Stimulated activated CD4-positive, alpha-beta T cell treated with anti-CD3 and anti-CD28 coated beads, TNF-alpha, amount 100 ng/mL, for 1 hour (primary cell): ENCODE results near the gene PRKCG.

ENCODE experiments used
- DNase-seq, 3 donors: peaks; one replicate each; pipeline ENCODE4 v3.0.0-alpha.2; 2020; ENCODE audit warnings: low read depth in 3 of 3, low spot score in 1 of 3

The PRKCG gene

DNA sequence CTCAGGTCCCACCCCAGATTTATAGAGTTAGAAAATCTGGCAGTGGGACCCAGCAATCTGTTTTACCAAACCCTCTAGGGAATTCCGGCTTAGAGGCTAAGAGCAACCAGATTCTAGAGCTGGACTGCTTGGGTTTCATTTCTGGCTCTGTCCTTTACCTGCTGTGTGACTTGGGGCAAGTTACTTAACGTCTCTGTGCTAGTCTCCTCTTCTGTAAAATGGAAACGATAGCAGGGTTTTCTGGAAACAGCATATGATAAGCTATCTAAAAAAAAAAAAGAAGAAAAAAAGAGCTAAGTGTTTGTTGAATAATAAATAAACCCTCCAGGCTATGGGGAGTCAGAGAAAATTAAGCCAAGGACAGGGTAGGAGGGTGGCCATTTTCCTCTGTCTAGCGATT lies 15.5 kb downstream of the PRKCG start:
- no peak for DNase-seq

DNA sequence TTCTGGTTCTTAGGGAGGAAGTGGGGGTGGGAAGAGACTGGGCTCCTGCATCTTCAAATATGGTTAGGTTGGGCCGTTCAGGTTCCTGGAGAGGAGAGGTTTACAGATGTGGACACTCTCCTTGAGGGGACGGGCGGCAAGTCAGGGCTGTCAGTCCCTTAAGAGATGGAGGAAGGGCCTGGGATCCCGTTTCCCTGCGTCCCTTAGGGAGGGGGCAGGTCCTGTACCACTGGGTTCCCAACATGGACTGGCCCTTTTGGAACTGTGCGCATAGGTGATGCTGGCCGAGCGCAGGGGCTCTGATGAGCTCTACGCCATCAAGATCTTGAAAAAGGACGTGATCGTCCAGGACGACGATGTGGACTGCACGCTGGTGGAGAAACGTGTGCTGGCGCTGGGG lies 16.2 kb downstream of the PRKCG start:
- DNase-seq = no peak

DNA sequence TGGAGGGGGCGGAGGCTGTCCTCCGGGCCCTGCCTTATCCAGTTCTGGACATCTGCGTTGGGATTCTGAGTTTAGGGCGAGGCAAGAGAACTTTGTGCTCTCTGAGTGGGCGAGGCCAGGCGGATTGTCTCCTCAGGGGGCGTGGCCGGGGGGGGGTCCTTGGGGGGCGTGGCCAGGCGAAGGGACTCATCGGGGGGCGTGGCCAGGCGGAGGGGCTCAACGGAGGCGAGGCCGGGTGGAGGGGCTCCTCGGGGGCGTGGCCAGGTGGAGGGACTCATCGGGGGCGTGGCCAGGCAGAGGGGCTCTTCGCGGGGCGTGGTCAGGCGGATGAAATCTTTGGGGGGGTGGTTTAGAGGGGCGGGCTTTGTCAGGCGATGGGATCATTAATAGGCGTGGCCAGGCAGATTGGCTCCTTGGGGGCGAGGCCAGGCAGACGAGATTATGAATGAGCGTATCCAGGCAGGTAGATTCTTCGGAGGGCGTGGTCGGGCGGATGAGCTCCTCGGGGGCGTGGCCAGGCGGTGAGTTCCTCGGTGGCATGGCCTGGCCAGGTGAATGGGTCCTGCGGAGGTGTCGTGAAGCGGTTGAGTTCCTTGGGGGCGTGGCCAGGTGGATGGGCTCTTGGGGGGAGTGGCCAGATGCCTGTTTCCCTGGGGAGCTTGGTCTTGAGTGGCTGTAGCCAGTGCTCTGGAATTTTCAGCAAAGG lies 16.8 kb downstream of the PRKCG start:
- no peak for DNase-seq

DNA sequence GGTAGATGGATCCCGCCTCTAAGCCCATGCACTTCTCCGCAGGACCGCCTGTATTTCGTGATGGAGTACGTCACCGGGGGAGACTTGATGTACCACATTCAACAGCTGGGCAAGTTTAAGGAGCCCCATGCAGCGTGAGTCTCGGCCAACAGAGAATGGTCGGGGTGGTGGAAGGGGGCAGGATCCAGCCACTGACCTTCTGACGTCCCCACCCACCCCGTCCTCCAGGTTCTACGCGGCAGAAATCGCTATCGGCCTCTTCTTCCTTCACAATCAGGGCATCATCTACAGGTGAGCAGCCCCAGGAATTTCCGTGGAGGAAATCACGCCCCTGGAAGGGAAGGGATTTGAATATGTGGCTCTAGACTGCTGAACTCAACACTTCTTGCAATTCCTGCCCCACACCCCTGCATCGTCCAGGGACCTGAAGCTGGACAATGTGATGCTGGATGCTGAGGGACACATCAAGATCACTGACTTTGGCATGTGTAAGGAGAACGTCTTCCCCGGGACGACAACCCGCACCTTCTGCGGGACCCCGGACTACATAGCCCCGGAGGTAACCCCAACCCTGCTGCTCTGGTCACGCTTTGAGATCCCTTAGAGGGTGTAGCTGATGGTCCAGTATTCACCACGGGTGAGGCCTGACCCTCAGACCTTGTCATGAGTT lies 18.3 kb downstream of the PRKCG start:
- DNase-seq = no peak

DNA sequence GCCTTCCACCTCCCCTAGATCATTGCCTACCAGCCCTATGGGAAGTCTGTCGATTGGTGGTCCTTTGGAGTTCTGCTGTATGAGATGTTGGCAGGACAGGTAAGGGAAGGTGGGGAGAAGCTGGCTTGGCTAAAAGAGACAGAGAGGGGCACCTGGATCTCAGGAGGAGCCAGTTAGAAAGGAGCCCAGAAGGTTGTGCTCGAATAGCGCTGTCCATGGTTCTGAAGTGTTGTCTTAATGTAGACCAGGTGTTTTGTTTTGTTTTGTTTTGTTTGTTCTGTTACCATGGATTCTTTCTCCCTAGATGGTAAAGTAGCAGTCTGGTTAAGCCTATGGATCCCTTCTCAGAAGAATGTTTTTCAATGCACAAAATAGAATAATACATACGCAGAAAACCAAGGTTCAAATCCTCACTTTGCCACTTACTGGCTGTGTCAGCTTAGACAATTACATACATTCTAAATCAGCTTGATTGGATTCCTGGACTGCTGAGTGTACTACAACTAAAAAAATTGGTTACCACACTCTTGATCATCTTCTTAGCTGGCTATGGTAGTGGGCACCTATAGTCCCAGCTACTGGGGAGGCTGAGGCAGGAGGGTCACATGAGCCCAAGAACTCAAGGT lies 21.2 kb downstream of the PRKCG start:
- no peak for DNase-seq

DNA sequence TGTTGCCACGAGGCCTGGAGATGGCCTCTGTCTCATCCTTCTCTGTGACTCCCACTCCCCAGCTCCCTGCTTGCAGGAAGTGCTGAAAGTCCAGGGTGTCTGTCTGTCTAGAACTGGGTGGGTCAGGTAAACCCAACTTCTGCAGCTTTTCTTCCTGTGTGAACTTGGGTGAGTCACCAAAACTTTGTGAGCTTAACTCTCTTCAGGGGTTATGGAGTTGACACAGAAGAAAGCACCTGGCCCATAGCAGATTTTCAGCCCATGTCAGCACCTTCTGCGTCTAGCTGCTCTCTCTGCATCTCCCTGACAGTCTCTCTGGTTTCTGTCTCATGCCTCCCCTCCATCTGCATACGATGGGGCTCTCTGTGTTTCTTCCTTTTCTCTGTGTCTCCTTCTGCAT lies 22.9 kb downstream of the PRKCG start:
- DNase-seq = no peak

DNA sequence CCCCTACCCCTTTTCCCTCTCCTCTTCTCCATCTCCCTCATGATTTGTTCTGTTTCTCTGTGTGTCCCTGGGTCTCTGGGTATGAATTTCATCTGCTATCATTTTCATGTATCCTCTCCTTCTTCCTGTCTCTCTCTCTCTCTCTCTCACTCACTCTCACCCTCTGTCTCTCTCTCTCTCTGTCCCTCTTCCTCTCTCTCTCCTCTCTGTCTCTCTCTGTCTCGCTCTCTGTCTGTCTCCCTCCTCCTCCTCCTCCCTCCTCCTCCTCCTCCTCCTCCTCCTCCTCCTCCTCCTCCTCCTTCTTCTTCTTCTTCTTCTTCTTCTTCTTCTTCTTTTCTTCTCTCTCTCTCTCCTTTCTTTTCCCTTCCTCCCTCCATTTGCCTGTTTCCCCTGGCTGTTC lies 23.8 kb downstream of the PRKCG start:
- DNase-seq = no peak

DNA sequence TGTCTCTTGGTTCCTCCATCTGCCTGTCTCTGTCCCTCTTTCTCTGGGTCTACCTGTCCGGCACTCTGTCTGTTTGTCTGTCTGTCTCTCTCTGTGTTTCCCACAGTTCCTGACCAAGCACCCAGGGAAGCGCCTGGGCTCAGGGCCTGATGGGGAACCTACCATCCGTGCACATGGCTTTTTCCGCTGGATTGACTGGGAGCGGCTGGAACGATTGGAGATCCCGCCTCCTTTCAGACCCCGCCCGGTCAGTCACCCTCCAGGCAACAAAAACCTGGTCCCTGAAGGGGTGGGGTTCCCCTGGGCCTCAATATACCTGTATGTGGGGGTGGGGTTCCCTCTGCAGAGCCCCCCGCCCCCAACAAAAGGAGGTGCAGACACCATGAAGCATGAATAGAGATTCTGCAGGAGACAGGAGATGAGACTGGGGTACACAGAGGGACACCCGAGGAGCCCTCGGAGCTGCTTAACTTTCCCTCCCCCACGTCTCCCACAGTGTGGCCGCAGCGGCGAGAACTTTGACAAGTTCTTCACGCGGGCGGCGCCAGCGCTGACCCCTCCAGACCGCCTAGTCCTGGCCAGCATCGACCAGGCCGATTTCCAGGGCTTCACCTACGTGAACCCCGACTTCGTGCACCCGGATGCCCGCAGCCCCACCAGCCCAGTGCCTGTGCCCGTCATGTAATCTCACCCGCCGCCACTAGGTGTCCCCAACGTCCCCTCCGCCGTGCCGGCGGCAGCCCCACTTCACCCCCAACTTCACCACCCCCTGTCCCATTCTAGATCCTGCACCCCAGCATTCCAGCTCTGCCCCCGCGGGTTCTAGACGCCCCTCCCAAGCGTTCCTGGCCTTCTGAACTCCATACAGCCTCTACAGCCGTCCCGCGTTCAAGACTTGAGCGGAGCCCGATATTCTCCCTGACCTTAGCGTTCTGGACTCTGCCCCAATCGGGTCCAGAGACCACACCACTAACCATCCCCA lies 24.5 kb downstream of the PRKCG start:
- peak in 2 of 3 donors; percentile 35 to 71 for DNase-seq

DNA sequence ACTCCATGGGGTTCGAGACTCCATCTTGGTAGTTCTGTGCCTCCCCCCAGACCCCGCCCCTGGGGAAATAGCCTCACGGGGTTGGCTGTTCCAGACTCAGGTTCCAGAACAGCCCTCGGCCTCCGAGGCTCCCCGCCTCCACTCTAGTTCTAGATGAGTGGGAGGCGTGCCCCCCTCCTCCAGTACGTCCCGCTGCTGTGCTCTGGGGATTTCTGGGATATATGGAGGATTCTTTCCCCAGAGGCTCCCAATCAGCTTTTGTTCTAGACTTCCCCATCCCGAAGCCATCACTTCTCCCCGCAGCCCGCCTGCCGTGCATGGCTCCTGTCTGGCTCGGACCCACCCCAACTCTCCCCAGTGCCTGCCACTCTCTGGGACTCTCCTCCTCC lies 25.2 kb downstream of the PRKCG start:
- DNase-seq = no peak

DNA sequence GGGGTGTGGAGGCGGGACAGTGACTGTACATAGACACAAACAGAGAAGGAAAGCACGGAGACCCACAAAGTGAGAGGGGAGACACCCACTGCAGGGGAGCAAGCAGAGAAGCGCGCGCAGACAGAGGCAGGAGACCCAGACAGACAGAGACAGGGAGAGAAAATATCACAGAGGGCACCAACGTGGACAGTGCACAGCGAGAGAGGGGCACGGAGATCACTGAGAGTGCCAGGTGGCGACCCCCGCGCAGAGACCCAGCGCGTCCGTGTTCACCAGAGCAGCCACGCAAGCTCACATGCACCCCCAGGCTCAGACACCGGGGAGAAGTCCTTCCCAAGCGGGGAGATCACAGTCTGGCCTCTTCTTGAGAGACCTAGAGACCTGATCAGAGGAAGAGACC lies 25.7 kb downstream of the PRKCG start:
- no peak for DNase-seq

DNA sequence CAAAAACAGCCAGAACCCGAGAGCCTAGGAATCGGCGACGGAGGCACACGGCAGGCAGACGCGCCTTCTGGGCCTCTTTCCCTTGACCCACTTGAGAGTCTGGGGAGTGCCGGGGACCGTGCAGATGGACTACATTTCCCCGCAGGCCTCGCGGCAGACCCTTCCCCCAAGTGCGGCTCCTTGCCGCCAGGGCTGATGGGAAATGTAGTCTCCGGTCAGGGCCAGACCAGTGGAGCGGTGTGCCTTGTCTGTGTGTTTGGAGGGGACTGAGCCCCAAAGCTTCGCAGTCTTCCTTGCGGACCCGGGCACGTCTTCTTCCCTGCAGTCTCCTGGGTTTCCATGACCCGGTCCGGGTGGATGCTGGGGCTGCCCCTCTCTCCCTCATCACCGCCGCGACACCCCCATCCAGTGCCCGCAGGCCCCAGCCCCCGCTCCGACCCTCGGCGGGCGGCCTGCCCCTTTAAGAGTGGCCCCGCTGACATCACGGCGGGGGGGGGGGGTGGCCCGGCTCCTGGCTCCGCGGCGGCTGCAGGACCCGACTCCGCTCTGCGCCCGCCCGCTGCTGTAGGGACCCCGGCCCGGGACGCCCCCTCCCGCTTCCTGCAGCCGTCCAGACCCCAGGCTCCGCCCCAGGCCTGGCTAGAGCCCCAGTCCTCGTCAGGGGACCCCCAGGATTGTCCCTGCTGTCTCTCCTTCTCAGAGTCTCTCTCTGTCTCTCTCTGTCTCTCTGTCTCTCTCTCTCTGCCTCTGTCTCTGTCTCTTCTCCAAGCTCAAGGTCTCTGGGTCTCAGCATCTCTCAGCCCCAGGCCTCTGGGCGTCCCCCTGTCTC lies 26.3 kb downstream of the PRKCG start:
- DNase-seq = peak in 1 of 3 donors; percentile 27

DNA sequence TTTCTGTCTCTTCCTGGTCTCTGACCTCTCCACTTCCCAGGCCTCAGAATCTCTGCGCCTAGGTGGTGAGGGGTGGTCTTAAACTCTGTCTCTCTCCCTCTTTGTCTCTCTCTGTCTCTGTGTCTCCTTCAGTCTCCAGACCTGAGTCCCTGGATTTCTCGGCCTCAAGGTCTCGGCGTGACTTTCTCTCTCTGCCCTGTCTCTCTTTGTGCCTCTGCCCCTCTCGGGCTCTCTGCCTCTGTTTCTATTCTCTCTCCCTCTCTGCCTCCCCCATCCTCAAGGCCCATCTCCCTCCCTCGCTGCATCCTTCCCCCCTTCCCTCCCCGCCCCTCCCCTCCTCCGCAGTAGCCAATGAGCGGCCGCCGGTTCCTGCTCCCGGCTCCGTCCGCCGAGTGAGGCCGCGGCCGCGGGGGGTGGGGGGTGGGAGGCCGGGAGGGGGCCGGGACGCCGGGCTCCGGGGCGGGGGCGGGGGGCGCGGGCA lies 27.0 kb downstream of the PRKCG start, which contains the start of gene CACNG7:
TSS of gene CACNG7 (plus strand) at position 344 of the 481 bp plus-strand sequence. CDS start 3,554 bp downstream, outside the sequence.
- no peak for DNase-seq

DNA sequence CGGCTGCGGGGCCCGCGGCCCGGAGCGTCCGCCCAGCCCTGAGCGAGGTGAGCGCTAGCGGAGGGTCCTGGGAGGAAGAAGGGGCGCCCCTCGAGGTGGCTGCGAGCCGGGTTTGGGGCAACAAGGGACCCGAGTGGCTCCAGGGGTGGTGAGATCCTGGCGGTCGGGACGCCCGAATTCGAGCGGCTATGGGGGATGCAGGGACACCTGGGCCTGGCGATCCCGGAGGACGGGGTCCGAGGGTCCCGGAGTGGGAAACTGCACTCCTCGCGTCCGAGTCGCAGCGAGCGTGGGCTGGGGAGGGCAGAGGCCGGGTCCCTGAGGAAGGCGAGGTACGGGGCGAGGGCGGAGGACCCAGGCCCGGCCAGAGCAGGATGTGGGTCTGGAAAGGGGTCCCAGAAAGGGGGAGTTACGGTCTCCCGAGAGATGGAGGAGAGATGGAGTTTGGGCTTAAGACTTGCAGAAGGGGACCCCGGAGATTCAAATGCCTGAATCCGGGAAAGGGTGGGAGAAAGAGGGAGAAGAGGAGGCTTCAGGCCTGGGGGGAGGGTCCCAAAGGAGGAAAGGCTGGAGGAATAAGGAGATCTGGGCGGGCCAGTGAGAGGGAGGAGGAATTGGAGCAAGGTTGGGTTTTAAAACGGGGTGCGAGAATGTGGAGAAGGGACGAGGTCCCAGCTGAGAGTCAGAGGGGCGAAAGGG lies 27.6 kb downstream of the PRKCG start:
- no peak for DNase-seq

DNA sequence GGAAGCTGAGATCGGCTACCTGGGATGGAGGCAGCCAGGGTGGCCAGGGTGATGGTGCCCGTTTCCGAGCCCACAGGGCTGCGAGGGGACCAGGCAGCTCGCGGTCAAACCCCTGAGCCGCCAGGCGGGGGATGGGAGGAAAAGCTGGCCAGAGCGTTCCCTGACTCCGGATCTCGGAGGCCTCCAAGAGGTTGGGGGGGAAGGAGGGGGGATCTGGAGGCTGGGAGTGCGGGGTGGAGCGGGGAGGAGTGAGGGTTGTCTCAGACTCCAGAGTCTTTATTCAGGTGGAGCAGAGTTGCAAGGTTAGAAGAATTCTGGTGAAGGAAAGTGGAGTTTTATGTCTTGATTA lies 28.1 kb downstream of the PRKCG start:
- DNase-seq = no peak

DNA sequence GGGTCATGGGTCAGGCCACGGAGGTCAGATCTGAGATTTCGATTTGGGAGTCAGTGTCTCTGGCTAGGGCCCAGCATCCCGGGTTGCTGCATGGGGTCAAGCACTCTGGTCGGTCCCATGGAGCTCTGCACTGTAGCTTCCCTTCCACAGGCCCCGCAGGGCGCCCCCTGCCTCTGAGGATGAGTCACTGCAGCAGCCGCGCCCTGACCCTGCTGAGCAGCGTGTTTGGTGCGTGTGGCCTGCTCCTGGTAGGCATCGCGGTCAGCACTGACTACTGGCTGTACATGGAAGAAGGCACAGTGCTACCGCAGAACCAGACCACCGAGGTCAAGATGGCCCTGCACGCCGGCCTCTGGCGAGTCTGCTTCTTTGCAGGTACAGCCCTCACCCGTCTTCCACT lies 30.7 kb downstream of the PRKCG start:
- no peak for DNase-seq

DNA sequence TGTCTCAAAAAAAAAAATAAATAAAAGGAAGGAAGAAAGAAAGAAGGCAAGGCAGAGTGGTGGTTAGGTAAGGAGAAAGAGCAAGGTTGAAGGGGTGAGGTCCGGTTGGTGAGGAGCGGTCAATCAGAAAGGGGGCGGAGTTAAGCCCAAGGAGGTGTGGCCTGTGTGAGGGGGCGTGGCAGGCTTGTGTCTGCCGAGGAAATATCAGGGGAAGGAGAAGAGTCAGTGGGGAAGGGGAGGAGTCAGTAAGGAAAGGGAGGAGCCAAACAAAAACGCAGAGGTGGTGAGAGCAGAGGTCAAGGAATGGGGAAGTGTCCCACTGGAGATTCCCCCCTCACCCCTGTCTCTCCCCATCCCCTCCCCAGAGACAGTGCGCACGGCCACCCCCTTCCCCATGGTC lies 33.0 kb downstream of the PRKCG start:
- no peak for DNase-seq

DNA sequence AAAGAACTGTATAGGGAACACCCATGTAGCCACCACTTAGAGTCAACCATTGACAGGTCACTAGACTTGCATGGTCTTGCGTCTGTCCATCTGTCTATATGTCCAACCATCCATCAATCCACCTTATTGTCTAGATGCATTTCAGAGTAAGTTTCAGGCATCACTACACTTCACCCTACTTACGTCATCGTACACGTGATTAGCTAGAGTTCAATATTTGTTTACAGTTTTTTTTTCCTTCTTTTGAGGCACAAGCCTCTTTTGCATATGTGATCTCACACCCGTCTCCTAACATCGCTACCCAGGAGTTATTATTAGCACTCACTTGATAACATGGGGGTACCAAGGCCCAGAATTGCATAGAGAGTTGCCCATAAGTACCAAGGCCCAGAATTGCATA lies 34.0 kb downstream of the PRKCG start:
- DNase-seq = no peak

DNA sequence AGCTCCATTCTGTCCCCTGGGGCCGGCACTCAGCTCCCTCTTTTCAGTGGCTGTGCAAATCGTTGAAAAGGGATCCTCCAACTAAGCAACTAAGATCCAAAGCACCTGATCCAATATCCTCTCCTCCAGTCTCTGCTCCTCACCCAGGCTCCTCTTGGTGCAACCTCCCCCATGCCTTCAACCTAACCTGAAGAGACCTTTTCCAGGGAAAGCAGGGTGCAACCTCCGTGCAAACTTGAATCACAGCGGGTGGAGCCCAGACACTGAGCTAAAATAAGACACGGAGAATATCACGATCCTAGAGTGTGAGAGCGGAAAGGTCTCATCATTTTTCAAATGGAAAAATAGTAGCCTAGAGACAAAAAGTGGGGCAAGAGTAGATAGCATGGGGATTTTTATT lies 35.4 kb downstream of the PRKCG start:
- no peak for DNase-seq

DNA sequence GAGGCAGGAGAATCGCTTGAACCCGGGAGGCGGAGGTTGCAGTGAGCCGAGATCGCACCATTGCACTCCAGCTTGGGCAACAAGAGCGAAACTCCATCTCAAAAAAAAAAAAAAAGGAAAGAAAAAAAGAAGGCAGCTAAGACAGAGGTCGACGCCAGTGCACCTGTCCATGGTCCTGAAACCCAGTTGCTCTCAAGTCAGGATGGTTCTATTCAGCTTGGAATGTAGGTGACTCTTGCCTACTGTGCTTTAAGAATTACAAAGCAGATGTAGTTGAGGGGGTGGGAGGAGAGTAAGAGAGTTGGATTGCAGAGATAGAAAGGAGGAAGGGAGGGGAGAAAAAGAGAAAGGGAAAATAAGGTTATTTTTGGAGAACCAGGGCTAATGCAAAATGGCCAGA lies 45.7 kb downstream of the PRKCG start:
- no peak for DNase-seq

DNA sequence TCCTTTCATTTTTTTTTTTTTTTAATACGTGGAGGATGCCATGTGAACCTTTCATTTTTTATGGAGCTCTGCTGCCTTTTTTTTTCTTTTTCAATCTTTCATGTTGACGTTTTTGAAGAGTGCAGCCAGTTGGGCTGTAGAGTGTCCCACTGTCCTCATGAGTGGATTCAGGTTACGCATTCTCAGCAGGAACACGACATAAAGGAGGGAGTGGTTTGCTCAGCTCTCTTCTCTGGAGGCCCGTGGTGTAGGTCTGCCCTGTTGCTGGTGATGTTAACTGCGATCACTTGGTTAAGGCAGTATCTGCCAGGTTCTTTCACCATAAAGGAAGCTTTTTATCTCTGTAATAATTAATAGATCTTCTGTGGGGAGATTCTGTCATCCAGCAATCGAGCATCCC lies 54.0 kb downstream of the PRKCG start:
- DNase-seq = no peak
